ENCODE results near the gene KDF1. TPM values are rescaled to one million over a fixed set of nuclear protein-coding genes. Genes with fewer than 3 reads are reported as not detected.

KDF1 gene
- total RNA-seq, 2 experiments from 2014 or later, result not detected

DNA sequence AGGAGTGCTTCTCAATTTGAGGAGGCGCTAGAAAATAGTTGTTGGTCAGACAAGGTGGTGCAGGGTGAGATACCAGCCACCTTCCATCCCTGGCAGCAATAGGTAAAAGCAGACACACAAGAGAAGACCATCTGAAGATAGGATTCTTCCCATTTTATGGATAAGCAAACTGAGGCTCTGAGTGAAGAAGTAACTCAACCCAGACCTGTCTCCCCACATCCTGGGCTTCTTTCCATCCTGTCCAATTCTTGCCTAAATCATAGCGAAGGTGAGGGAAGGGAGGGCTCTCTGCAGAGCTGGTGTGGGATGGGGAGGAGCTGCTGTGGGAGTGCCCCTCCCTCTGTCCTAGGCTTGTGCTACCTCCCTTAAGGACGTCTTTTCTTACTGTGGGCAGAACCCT, 11.3 kb upstream of the KDF1 start:
- POLR2A ChIA-PET, result no interaction called here
- TF ChIP-seq CTCF (conservative IDR thresholded peaks at IDR 0.05; ENCODE audit: low read length) (no peak), EZH2phosphoT487 (IDR thresholded peaks at IDR 0.05; ENCODE audit: borderline replicate concordance, low read depth, low read length) (no peak)
- BruUV-seq (replicated peaks), result no TSS peak
- no peaks in the 10 kb centered on the region for H4K20me1 ChIP-seq (ENCODE audit: insufficient read depth, low read length)
- H2AFZ ChIP-seq (ENCODE audit: low read length), result no peak overlapping the region
- CTCF ChIA-PET (ENCODE audit: unreplicated experiment), result no interaction called here
- H3K79me2 ChIP-seq (ENCODE audit: insufficient read depth, low read depth, low read length), result no peaks in the 10 kb centered on the region
- H3K4me2 ChIP-seq (ENCODE audit: low read length), result no peak overlapping the region
- no peak overlapping the region for H3K27ac ChIP-seq (ENCODE audit: low read depth, low read length, poor library complexity, severe bottlenecking)
- no peaks in the 10 kb centered on the region for H3K9me2 ChIP-seq (ENCODE audit: insufficient read depth, low read length)
- H3K9me3 ChIP-seq (ENCODE audit: low read length), result no peaks in the 10 kb centered on the region
- no peak for DNase-seq (ENCODE audit: low spot score)
- no peak overlapping the region for H3K4me3 ChIP-seq (ENCODE audit: low read depth, low read length, poor library complexity, severe bottlenecking)
- no peaks in the 10 kb centered on the region for H3K36me3 ChIP-seq (ENCODE audit: insufficient read depth, low read length)
- intact Hi-C loops (cut with micrococcal nuclease; ENCODE audit: unreplicated experiment), result no loop called here
- H3K4me1 ChIP-seq (ENCODE audit: insufficient read depth, low read length, poor library complexity, severe bottlenecking), result no peaks in the 10 kb centered on the region

DNA sequence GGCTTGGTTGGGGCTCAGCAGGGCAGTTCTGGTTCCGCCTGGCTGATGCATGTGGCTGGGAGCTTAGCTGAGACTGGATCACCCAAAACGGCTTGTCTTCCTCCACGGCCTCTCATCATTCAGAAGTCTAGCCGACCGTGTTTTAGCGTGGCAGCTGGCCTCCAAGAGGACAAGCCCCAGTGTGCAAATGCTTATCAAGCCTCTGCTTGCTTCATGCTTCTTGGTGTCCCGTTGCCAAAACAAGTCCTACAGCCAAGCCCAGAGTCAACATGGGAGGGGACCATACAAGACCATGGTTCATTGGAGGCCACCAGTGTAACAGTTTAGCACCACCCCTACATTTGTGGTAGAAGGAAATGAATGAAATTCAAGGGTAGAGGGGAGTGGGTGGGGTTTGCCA, 10.5 kb upstream of the KDF1 start:
- H3K9me2 ChIP-seq (ENCODE audit: insufficient read depth, low read length), result no peaks in the 10 kb centered on the region
- no peak overlapping the region for H3K4me2 ChIP-seq (ENCODE audit: low read length)
- H2AFZ ChIP-seq (ENCODE audit: low read length), result no peak overlapping the region
- intact Hi-C loops (cut with micrococcal nuclease; ENCODE audit: unreplicated experiment), result no loop called here
- no peak overlapping the region for H3K4me3 ChIP-seq (ENCODE audit: low read depth, low read length, poor library complexity, severe bottlenecking)
- no peaks in the 10 kb centered on the region for H3K79me2 ChIP-seq (ENCODE audit: insufficient read depth, low read depth, low read length)
- POLR2A ChIA-PET, result interaction anchor here (0.5 kb wide), 1 partner anchor 686 kb away, joined by 5 read pairs; no protein-coding TSS in a partner anchor
- TF ChIP-seq CTCF (conservative IDR thresholded peaks at IDR 0.05; ENCODE audit: low read length), result no peak
- no peak for TF ChIP-seq EZH2phosphoT487 (IDR thresholded peaks at IDR 0.05; ENCODE audit: borderline replicate concordance, low read depth, low read length)
- H3K9me3 ChIP-seq (ENCODE audit: low read length), result no peaks in the 10 kb centered on the region
- CTCF ChIA-PET (ENCODE audit: unreplicated experiment), result no interaction called here
- no peaks in the 10 kb centered on the region for H3K4me1 ChIP-seq (ENCODE audit: insufficient read depth, low read length, poor library complexity, severe bottlenecking)
- no TSS peak for BruUV-seq (replicated peaks)
- no peaks in the 10 kb centered on the region for H3K36me3 ChIP-seq (ENCODE audit: insufficient read depth, low read length)
- H4K20me1 ChIP-seq (ENCODE audit: insufficient read depth, low read length), result no peaks in the 10 kb centered on the region
- DNase-seq (ENCODE audit: low spot score), result no peak
- no peak overlapping the region for H3K27ac ChIP-seq (ENCODE audit: low read depth, low read length, poor library complexity, severe bottlenecking)

- no peak overlapping the region for H3K4me3 ChIP-seq (ENCODE audit: low read depth, low read length, poor library complexity, severe bottlenecking)
- no peak overlapping the region for H3K27ac ChIP-seq (ENCODE audit: low read depth, low read length, poor library complexity, severe bottlenecking)
- H4K20me1 ChIP-seq (ENCODE audit: insufficient read depth, low read length), result no peaks in the 10 kb centered on the region
- H3K79me2 ChIP-seq (ENCODE audit: insufficient read depth, low read depth, low read length), result no peaks in the 10 kb centered on the region
- H3K9me2 ChIP-seq (ENCODE audit: insufficient read depth, low read length), result no peaks in the 10 kb centered on the region
- TF ChIP-seq EZH2phosphoT487 (IDR thresholded peaks at IDR 0.05; ENCODE audit: borderline replicate concordance, low read depth, low read length) (no peak), CTCF (conservative IDR thresholded peaks at IDR 0.05; ENCODE audit: low read length) (no peak)
- H2AFZ ChIP-seq (ENCODE audit: low read length), result no peak overlapping the region
- no peak overlapping the region for H3K4me2 ChIP-seq (ENCODE audit: low read length)
- ChIA-PET CTCF (ENCODE audit: unreplicated experiment) (no interaction called here), POLR2A (no interaction called here)
- H3K4me1 ChIP-seq (ENCODE audit: insufficient read depth, low read length, poor library complexity, severe bottlenecking), result no peaks in the 10 kb centered on the region
- BruUV-seq (replicated peaks), result no TSS peak
- intact Hi-C loops (cut with micrococcal nuclease; ENCODE audit: unreplicated experiment), result loop anchor here (10.0 kb wide), 1 partner anchor 129 kb away; no protein-coding TSS in a partner anchor
- DNase-seq (ENCODE audit: low spot score), result no peak
- no peaks in the 10 kb centered on the region for H3K36me3 ChIP-seq (ENCODE audit: insufficient read depth, low read length)
- H3K9me3 ChIP-seq (ENCODE audit: low read length), result no peaks in the 10 kb centered on the region
Observed at GRCh38 chr1:26965628-26966027, 5.4 kb upstream of the KDF1 start.
